ENCODE results near the gene IL18R1.
A peak's percentile ranks its signal among the peaks of the same experiment; 100 is the strongest.

The IL18R1 gene

GRCh38 chr2:102365763-102366162 is 10.2 kb downstream of the IL18R1 start:
- Mint-ChIP-seq H3K9me3 (peaks cover 13% of the 10 kb centered on the region), H3K27me3 (no peaks in the 10 kb centered on the region), H3K27ac (no peak overlapping the region), H3K4me1 (peaks cover 21% of the 10 kb centered on the region), H3K36me3 (peaks cover 47% of the 10 kb centered on the region), H3K4me3 (no peak overlapping the region)
- ATAC-seq, result no peak

DNA sequence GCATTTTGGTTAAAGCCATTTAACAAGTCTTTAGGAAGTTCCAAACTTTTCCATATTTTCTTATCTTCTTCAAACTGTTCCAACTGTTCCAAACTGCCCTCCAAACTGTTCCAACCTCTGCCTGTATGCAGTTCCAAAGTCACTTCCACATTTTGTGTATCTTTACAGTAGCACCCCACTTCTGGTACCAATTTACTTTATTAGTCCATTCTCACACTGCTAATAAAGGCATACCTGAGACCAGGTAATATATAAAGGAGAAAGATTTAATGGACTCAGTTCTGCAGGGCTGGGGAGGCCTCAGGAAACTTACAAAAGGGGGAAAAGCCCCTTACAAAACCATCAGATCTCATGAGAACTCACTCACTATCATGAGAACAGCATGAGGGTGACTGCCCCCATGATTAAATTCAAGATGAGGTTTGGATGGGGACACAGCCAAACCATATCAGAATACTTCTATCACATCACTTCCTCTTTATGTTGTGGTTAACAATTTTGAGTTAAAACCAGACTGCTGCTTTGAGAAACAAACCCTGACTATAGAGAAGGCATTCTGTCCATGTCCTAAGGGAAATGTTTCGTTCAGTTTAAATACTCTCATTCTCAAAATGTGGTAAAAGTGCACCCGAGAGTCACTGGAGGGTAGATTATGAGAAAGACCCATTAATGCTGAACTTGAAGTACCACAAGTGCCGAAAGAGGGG is 11.0 kb downstream of the IL18R1 start:
- H3K4me1 Mint-ChIP-seq, result peaks cover 21% of the 10 kb centered on the region
- peaks cover 47% of the 10 kb centered on the region for H3K36me3 Mint-ChIP-seq

GRCh38 chr2:102367331-102367971 is 11.9 kb downstream of the IL18R1 start:
- Mint-ChIP-seq H3K9me3 (peaks cover 13% of the 10 kb centered on the region), H3K27ac (peak overlapping the region; percentile 79), H3K4me1 (peaks cover 21% of the 10 kb centered on the region), H3K27me3 (no peaks in the 10 kb centered on the region), H3K36me3 (peaks cover 46% of the 10 kb centered on the region), H3K4me3 (no peak overlapping the region)
- ATAC-seq, result peak; percentile 78

More for the DNA sequence above, 11.0 kb downstream of the IL18R1 start:
- Mint-ChIP-seq H3K9me3 (peaks cover 13% of the 10 kb centered on the region), H3K27me3 (no peaks in the 10 kb centered on the region), H3K27ac (peak overlapping the region; percentile 79), H3K4me3 (no peak overlapping the region)
- peak; percentile 87 for ATAC-seq

DNA sequence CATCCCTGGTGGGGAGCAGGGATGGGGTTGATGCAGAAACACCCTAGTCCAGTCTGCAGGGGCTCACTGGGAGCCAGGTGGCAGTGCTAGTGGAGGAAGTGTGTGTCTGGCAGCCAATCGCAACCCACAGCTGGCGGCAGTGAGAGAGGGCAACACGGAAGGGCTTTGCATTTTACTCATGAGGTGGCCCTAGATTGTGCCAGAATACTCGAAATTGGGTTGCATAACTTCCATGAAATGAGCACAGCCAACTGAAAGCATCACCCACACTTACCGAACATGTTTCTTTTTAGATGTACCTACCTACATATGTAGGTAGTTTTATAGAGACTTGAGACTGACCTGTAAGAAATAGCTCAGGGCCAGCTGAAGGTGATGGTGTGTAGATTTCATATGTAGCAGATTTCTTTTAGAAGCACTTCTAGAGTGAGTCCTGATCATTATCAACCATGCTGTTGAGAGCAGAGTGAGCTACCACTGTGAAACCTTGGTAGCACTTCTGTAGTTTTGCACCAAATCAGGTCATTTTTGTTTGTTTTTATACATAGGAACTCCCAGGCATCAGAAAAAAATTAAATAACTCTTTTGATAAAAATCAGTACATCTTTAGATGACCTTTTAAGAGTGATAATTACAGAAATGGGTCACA is 13.0 kb downstream of the IL18R1 start:
- Mint-ChIP-seq H3K27ac (no peak overlapping the region), H3K4me3 (no peak overlapping the region), H3K4me1 (peaks cover 21% of the 10 kb centered on the region), H3K27me3 (no peaks in the 10 kb centered on the region), H3K9me3 (peaks cover 13% of the 10 kb centered on the region), H3K36me3 (peaks cover 35% of the 10 kb centered on the region)
- ATAC-seq, result no peak

- Mint-ChIP-seq H3K27me3 (no peaks in the 10 kb centered on the region), H3K9me3 (peaks cover 12% of the 10 kb centered on the region), H3K4me1 (peaks cover 21% of the 10 kb centered on the region), H3K27ac (no peak overlapping the region), H3K36me3 (peaks cover 23% of the 10 kb centered on the region), H3K4me3 (no peak overlapping the region)
- no peak for ATAC-seq
Observed at GRCh38 chr2:102369866-102370265, 14.3 kb downstream of the IL18R1 start.

GRCh38 chr2:102376052-102376591 is 20.5 kb downstream of the IL18R1 start:
- Mint-ChIP-seq H3K4me1 (no peaks in the 10 kb centered on the region), H3K9me3 (no peaks in the 10 kb centered on the region), H3K36me3 (peaks cover 4% of the 10 kb centered on the region), H3K4me3 (no peak overlapping the region), H3K27ac (no peak overlapping the region), H3K27me3 (no peaks in the 10 kb centered on the region)
- no peak for ATAC-seq

DNA sequence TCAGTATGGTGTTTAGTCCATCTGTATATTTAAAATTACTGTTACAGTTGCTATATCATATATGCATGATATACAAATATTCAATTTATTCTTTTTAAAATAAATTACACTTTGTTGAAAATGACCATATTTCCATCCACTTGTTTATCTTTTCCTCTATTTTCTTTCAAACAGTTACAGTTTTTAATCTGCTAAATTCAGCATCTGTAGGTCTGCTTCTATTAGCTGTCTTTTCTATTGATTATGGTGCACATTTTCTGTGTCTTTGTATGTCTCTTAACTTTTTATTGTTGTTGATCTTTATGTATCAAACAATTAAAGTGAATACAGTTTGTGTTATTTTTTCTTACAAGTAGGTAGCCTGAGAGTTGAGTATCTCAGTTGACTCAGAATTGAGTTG is 28.1 kb downstream of the IL18R1 start:
- ATAC-seq, result no peak
- H3K36me3 Mint-ChIP-seq, result peaks cover 34% of the 10 kb centered on the region
- no peaks in the 10 kb centered on the region for H3K27me3 Mint-ChIP-seq
- H3K9me3 Mint-ChIP-seq, result peaks cover 9% of the 10 kb centered on the region
- H3K27ac Mint-ChIP-seq, result no peak overlapping the region
- H3K4me1 Mint-ChIP-seq, result no peaks in the 10 kb centered on the region
- H3K4me3 Mint-ChIP-seq, result no peak overlapping the region

- H3K36me3 Mint-ChIP-seq, result peaks cover 41% of the 10 kb centered on the region
- peaks cover 9% of the 10 kb centered on the region for H3K9me3 Mint-ChIP-seq
- ATAC-seq, result no peak
- H3K27ac Mint-ChIP-seq, result no peak overlapping the region
- no peaks in the 10 kb centered on the region for H3K4me1 Mint-ChIP-seq
- no peaks in the 10 kb centered on the region for H3K27me3 Mint-ChIP-seq
- no peak overlapping the region for H3K4me3 Mint-ChIP-seq
Observed at GRCh38 chr2:102385522-102385921, 29.9 kb downstream of the IL18R1 start.

GRCh38 chr2:102386004-102386403 is 30.4 kb downstream of the IL18R1 start:
- no peaks in the 10 kb centered on the region for H3K4me1 Mint-ChIP-seq
- no peak overlapping the region for H3K27ac Mint-ChIP-seq
- peaks cover 41% of the 10 kb centered on the region for H3K36me3 Mint-ChIP-seq
- ATAC-seq, result no peak
- no peak overlapping the region for H3K4me3 Mint-ChIP-seq
- H3K27me3 Mint-ChIP-seq, result no peaks in the 10 kb centered on the region
- H3K9me3 Mint-ChIP-seq, result peaks cover 9% of the 10 kb centered on the region

GRCh38 chr2:102386867-102387541 is 31.4 kb downstream of the IL18R1 start:
- Mint-ChIP-seq H3K36me3 (peaks cover 41% of the 10 kb centered on the region), H3K4me1 (no peaks in the 10 kb centered on the region), H3K4me3 (no peak overlapping the region), H3K27me3 (no peaks in the 10 kb centered on the region), H3K27ac (no peak overlapping the region), H3K9me3 (peaks cover 9% of the 10 kb centered on the region)
- peak; percentile 16 for ATAC-seq

DNA sequence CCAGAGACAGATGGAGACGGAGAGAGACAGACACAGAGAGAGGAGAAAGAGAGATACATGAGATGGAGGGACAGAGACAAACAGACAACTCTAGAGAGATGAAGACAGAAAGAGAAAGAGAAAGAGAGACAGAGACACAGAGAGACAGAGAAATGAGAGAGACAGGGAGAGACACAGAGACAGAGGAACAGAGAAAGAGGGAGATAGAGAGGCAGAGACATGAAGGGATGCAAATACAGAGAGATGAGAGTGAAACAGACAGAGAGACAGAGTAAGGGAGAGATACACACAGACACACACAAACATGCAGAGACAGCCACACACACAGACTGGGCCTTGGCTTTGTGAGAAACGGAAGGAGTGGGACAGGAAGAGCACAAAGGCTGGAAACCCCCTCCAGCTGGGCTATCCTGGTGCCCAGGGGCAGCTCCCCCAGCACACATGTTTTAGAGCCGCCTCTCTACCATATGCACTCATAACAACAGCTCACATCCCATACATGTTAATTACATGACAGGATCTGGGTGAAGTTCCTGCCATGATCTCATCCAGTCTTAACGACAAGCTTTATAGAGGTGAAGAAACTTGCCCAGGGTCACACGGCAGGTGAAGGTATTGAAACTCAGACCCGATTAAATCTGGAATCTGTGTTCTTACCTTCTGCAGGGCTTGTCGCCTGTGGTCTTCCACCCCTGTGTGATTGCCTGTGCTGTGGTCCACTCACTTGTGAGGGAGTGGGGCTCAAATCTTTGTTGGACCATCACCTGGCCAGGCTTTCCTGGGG is 32.4 kb downstream of the IL18R1 start:
- H3K27ac Mint-ChIP-seq, result no peak overlapping the region
- no peaks in the 10 kb centered on the region for H3K4me1 Mint-ChIP-seq
- ATAC-seq, result no peak
- no peak overlapping the region for H3K4me3 Mint-ChIP-seq
- peaks cover 9% of the 10 kb centered on the region for H3K9me3 Mint-ChIP-seq
- H3K36me3 Mint-ChIP-seq, result peaks cover 37% of the 10 kb centered on the region
- no peaks in the 10 kb centered on the region for H3K27me3 Mint-ChIP-seq

GRCh38 chr2:102391565-102391964 is 36.0 kb downstream of the IL18R1 start:
- Mint-ChIP-seq H3K27me3 (no peaks in the 10 kb centered on the region), H3K27ac (no peak overlapping the region), H3K36me3 (peaks cover 14% of the 10 kb centered on the region), H3K4me3 (no peak overlapping the region), H3K4me1 (no peaks in the 10 kb centered on the region), H3K9me3 (no peaks in the 10 kb centered on the region)
- ATAC-seq, result no peak

GRCh38 chr2:102392096-102392495 is 36.5 kb downstream of the IL18R1 start:
- no peak for ATAC-seq
- no peaks in the 10 kb centered on the region for H3K27me3 Mint-ChIP-seq
- no peaks in the 10 kb centered on the region for H3K4me1 Mint-ChIP-seq
- no peaks in the 10 kb centered on the region for H3K9me3 Mint-ChIP-seq
- H3K4me3 Mint-ChIP-seq, result no peak overlapping the region
- no peak overlapping the region for H3K27ac Mint-ChIP-seq
- peaks cover 14% of the 10 kb centered on the region for H3K36me3 Mint-ChIP-seq

DNA sequence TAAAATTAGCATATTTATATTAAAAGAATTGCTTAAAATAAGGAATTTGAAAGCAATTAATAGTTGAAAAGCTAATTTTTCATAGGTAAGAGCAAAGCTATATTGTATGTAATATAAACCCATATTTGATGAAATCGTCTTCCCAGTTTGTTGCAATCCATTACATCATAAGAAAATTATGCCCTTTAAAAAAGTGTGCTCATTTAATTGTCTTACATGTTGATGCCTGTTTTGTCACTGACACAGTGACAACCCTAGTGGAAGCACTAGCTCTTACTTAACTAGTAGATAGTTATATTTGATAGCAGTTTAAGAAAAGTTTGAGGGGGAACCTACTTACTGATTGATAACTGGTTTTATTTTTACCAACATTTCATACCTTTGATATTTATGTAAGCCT is 37.3 kb downstream of the IL18R1 start:
- peaks cover 8% of the 10 kb centered on the region for H3K36me3 Mint-ChIP-seq
- no peak for ATAC-seq
- no peaks in the 10 kb centered on the region for H3K9me3 Mint-ChIP-seq
- no peaks in the 10 kb centered on the region for H3K27me3 Mint-ChIP-seq
- no peaks in the 10 kb centered on the region for H3K4me1 Mint-ChIP-seq
- no peak overlapping the region for H3K4me3 Mint-ChIP-seq
- no peak overlapping the region for H3K27ac Mint-ChIP-seq
